Activated CD4-positive, alpha-beta T cell treated with anti-CD3 and anti-CD28 coated beads, Interleukin-2, amount 10 ng/mL, durations not matched to agents 7 days and 5 days (primary cell): Measurements from ENCODE around the gene SUCLG1. TPM values are rescaled to one million over a fixed set of nuclear protein-coding genes. Genes with fewer than 3 reads are reported as not detected.
"Not testable (repeated sequence)": the region's sequence is repeated elsewhere in the genome, so short reads cannot be mapped to it uniquely, and the experiment has no call there.

Experiments used
- CTCF ChIA-PET: fragments of 350-600 bp; sonication (Branson Sonifier 250); formaldehyde crosslinking; loops from one replicate; lab custom pipeline; 2021; ENCODE audit warnings: antibody characterized with exemption; lab: Charles Lee
- POLR2A ChIA-PET: fragments of 350-600 bp; sonication (Branson Sonifier 250); formaldehyde crosslinking; loops from one replicate; lab custom pipeline; 2021; ENCODE audit warnings: antibody characterized with exemption; lab: Charles Lee
- DNase-seq: peaks from one replicate; pipeline ENCODE4 v3.0.0-alpha.2; 2020
- H3K27ac Mint-ChIP-seq: one replicate; pipeline ENCODE4 v1.8.0; 2021; ENCODE audit warnings: mild to moderate bottlenecking, moderate library complexity, mixed read lengths
- H3K27me3 Mint-ChIP-seq: one replicate; pipeline ENCODE4 v1.8.0; 2021; ENCODE audit warnings: mixed read lengths
- H3K36me3 Mint-ChIP-seq: one replicate; pipeline ENCODE4 v1.8.0; 2021; ENCODE audit warnings: low read depth, mixed read lengths
- H3K4me1 Mint-ChIP-seq: one replicate; pipeline ENCODE4 v1.8.0; 2021; ENCODE audit warnings: mixed read lengths
- H3K4me3 Mint-ChIP-seq: one replicate; pipeline ENCODE4 v1.8.0; 2021; ENCODE audit warnings: mild to moderate bottlenecking, moderate library complexity, mixed read lengths
- H3K9me3 Mint-ChIP-seq: one replicate; pipeline ENCODE4 v1.8.0; 2021; ENCODE audit warnings: mixed read lengths
- total RNA-seq, 2 experiments: library from RNA; stranded (reverse); gene quantifications; one replicate each; pipeline ENCODE4 v1.2.3, GENCODE V29; 2021

SUCLG1 gene
- total RNA-seq, 2 experiments from 2014 or later = 73.4 to 79.7 TPM

DNA sequence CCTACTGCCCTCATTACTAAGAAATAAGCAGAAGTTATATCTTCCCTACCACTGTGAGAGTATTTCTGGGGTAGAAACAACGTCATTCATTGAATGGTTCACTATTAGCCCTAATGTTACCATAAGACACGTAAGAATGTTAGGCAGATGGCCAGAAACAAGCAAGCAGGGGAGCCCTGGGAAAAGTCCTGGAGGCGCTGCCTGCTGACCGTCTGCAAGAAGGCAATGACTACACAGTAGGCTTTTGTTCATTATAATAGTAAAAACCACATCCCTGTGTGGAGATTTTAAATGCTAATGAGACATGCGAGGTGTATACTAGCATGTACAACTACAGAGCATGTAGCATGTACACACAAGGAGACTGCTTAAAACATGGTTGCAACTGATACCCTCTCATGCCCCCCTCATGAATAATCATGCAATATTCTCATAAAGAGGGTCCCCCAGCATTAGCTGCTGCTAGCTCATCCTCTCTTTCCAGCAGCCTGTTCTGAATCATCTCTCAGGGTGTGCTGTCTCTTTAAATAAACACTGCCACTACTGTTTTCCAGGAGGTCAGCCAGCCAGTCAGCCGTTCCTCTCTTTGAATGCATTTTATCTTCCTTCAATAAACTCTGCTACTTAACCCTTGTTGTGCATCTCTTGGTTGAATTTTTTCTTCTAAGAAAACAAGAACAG, 23.6 kb downstream of the SUCLG1 start:
- CTCF ChIA-PET = no interaction called here
- H3K27ac Mint-ChIP-seq = no peak overlapping the region
- no peaks in the 10 kb centered on the region for H3K27me3 Mint-ChIP-seq
- no peak overlapping the region for H3K4me3 Mint-ChIP-seq
- POLR2A ChIA-PET = no interaction called here
- peaks cover 59% of the 10 kb centered on the region for H3K36me3 Mint-ChIP-seq
- H3K9me3 Mint-ChIP-seq = no peaks in the 10 kb centered on the region
- no peak for DNase-seq
- peaks cover 5% of the 10 kb centered on the region for H3K4me1 Mint-ChIP-seq

DNA sequence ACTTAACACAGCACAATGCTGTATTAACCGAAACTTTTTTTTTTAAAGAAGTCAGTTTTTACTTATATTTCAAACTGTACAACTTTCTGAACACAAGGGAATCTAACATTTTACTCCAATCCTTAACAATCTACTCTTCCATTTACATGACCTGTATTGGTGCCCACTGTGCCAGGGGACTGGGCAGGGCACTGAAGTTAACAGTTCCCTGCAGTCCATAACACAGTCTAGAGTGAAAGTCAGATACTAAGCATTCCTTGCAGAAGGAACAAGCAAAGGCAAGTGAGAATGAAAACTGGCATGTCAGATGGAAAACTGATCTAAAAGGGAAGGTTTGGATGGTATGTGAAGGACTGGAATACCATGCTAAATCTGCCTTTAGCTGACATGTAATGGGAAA, 29.8 kb downstream of the SUCLG1 start:
- no peak overlapping the region for H3K27ac Mint-ChIP-seq
- H3K4me1 Mint-ChIP-seq = no peaks in the 10 kb centered on the region
- no peak overlapping the region for H3K4me3 Mint-ChIP-seq
- no peaks in the 10 kb centered on the region for H3K27me3 Mint-ChIP-seq
- ChIA-PET POLR2A (no interaction called here), CTCF (no interaction called here)
- H3K9me3 Mint-ChIP-seq = no peaks in the 10 kb centered on the region
- DNase-seq = no peak
- H3K36me3 Mint-ChIP-seq = peaks cover 37% of the 10 kb centered on the region

DNA sequence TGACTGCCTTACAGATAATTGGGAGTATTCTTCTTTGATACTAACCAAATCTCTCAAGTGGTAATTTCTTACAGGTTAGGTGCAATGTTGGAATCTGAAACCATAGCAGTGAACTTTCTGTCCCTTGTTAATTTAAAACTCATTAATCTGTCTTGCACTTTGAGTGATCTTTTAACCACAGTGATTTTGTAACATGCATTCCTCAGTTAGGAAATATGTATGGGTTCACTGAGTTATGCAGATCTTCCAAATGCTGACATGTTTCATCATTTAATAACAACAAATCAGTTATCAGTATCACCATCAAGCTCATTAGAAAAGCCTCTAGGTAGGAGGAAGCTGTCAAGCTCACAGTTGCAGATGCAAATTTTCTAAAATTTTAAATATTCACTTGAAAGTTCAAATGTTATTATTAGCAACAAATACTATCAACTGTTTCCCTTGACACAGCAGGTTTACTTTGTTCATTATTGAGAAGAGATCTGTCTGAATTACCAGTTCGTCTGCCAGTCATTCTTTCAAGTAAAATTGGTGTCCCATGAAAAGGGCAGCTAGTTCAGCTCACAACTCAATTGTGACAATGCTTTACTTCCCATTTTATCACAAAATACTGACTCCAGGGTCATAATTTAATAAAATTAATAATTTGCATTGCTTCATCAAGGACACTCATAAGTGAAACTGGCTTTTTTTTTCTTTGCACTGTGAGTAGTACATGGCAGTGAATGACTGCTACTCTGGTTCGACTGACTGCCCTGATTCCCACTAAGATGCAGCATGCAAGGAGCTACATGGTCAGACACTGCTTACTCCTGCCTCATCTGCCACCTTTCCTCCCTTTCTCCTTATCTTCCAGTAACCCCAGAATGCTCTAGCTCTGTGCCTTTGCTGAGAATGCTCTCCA, 31.6 kb downstream of the SUCLG1 start:
- DNase-seq = no peak
- Mint-ChIP-seq H3K27ac (no peak overlapping the region), H3K27me3 (no peaks in the 10 kb centered on the region), H3K4me3 (no peak overlapping the region), H3K4me1 (no peaks in the 10 kb centered on the region), H3K36me3 (peaks cover 42% of the 10 kb centered on the region), H3K9me3 (no peaks in the 10 kb centered on the region)
- CTCF ChIA-PET = interaction anchor here (0.6 kb wide), 1 partner anchor 12 kb away, joined by 3 read pairs; no protein-coding TSS in a partner anchor
- POLR2A ChIA-PET = no interaction called here

DNA sequence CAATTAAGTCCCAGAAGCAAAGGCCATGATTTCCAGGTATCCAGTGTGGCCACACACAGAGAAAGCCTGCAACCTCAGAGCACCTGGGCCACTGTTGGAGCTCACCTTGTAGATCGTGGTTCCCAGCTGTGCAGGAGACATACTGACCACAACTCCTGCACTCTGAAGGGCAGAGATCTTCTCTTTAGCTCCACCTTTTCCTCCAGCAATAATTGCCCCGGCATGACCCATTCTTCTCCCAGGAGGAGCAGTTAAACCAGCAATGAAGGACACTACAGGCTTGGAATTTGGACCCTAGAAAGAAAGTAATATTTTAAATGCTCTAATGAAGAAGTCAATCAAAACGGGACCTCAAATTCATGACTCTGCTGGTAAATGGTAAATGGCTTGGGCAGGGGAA, 33.8 kb downstream of the SUCLG1 start:
- Mint-ChIP-seq H3K4me3 (no peak overlapping the region), H3K9me3 (no peaks in the 10 kb centered on the region), H3K27ac (no peak overlapping the region), H3K4me1 (no peaks in the 10 kb centered on the region), H3K27me3 (no peaks in the 10 kb centered on the region), H3K36me3 (peaks cover 30% of the 10 kb centered on the region)
- DNase-seq = no peak
- POLR2A ChIA-PET = no interaction called here
- CTCF ChIA-PET = no interaction called here

DNA sequence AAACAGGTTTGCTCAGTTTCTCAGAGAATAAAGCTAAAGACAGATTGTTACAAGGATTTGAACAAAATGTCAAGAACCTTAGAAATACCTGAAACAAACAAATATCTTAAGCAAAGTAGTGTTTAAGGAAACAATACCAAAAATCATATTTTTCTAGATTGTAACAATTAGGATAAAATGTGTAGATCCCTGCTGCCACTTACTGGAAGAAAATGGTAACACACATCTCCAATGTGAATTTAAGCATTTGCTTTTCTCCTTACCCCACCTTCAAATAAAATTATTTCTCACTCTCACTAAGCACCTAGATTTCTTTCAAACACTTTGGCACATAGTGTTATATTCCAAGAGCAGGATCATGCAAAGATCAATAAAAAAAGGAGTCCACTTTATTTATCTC, 34.9 kb downstream of the SUCLG1 start:
- no peaks in the 10 kb centered on the region for H3K27me3 Mint-ChIP-seq
- no peak overlapping the region for H3K27ac Mint-ChIP-seq
- H3K9me3 Mint-ChIP-seq = no peaks in the 10 kb centered on the region
- ChIA-PET CTCF (no interaction called here), POLR2A (no interaction called here)
- DNase-seq = no peak
- H3K4me1 Mint-ChIP-seq = no peaks in the 10 kb centered on the region
- no peak overlapping the region for H3K4me3 Mint-ChIP-seq
- peaks cover 20% of the 10 kb centered on the region for H3K36me3 Mint-ChIP-seq

DNA sequence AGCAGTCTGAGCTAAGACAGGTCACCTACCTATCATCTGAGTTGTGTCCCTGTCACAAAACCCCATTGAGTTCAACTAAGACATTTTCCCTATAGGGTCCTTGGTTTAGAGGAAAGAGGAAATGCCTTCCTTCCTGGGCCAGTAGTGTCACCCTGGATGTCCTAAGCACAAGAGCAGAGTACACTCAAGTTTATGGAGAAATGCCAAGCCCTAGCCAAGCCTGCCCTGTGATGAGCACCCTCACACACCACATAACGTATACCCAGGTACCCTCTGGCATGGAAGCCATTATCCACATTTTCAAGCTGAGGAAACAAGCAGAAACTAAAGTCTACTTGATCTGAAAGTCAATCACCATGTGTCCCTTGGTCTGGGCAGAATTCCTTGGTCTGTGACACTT, 37.3 kb downstream of the SUCLG1 start:
- CTCF ChIA-PET = no interaction called here
- no peak overlapping the region for H3K27ac Mint-ChIP-seq
- H3K27me3 Mint-ChIP-seq = no peaks in the 10 kb centered on the region
- peaks cover 13% of the 10 kb centered on the region for H3K36me3 Mint-ChIP-seq
- no peak for DNase-seq
- H3K4me3 Mint-ChIP-seq = no peak overlapping the region
- peaks cover 8% of the 10 kb centered on the region for H3K4me1 Mint-ChIP-seq
- H3K9me3 Mint-ChIP-seq = no peaks in the 10 kb centered on the region
- POLR2A ChIA-PET = no interaction called here

DNA sequence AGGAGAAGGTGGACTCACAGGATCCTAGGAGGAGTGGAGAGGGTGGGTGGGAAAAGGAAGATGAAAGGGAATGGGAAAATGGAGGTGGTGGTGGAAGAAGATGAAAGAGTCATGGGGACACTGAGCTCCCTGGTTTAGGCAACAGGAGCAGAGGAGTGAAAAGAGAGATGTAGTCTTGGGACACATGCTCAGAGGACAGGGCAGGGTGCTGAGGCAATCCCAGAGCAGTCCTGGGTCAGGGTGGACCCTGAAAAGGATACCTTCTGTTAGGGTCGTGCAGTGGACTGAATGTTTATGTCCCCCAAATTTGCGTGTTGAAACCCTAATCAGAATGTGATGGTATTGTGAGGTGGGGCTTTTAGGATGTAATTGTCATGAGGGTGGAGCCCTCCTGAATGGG, 37.9 kb downstream of the SUCLG1 start:
- peaks cover 13% of the 10 kb centered on the region for H3K36me3 Mint-ChIP-seq
- H3K4me3 Mint-ChIP-seq = no peak overlapping the region
- CTCF ChIA-PET = interaction anchor here (0.6 kb wide), 1 partner anchor 84 kb away, joined by 3 read pairs; no protein-coding TSS in a partner anchor
- H3K27ac Mint-ChIP-seq = no peak overlapping the region
- no peaks in the 10 kb centered on the region for H3K9me3 Mint-ChIP-seq
- no peaks in the 10 kb centered on the region for H3K27me3 Mint-ChIP-seq
- peaks cover 8% of the 10 kb centered on the region for H3K4me1 Mint-ChIP-seq
- POLR2A ChIA-PET = no interaction called here
- DNase-seq = no peak

DNA sequence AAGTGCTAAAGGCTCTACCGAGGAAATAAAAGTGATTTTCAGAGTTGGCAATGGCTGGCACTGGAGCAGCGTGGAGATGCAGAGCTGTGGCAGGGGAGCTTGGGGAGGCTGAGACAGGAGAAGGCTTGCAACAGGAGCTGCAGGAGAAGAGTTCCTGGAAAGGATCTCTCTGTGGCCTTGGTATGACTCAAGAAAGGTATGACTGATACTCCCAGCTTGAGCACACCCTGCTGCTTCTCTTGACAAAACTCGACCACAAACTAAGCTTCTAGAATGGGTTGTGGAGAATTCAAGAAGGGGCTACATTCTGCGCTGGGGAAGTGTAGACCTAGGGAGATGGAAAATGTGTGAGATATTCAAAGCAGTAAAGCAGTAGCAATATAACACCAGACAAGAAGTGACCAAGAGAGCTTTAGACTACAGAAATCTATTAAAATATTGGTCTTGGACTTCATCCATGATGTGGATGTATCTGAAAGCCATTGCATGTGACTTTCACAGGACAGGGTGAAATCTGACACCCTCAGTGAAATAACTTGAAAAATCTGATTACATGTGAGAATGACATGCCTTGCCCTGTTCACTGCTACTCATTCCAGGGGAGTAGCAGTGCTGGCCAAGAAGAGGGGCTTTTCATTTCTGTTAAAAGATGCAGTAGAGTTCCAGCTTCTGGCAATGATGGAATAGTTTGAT, 41.5 kb downstream of the SUCLG1 start:
- Mint-ChIP-seq H3K4me3 (no peak overlapping the region), H3K9me3 (no peaks in the 10 kb centered on the region), H3K27ac (peak overlapping the region; percentile 39), H3K27me3 (no peaks in the 10 kb centered on the region), H3K4me1 (peaks cover 8% of the 10 kb centered on the region), H3K36me3 (no peaks in the 10 kb centered on the region)
- DNase-seq = no peak
- ChIA-PET POLR2A (no interaction called here), CTCF (no interaction called here)

DNA sequence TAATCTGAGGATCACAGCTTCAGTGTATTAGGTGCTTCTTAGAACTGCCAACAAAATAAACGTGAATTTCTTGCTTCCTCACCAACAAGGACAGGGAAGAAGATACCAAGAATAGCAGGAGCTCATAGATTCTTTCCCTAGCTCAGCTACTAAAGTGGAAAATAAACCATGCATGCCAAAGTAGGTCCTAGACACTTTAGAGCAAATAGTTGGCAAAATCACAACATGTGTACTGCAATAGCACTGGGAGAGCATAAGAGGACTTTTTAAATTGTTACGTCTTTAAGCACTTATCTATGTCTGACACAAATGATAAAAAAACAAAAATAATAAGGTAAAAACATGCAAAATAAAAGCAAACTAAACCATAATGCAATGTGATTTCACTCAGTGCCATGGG, 49.5 kb downstream of the SUCLG1 start:
- Mint-ChIP-seq H3K27me3 (peaks cover 8% of the 10 kb centered on the region), H3K36me3 (no peaks in the 10 kb centered on the region), H3K27ac (no peak overlapping the region), H3K4me3 (no peak overlapping the region), H3K4me1 (no peaks in the 10 kb centered on the region), H3K9me3 (no peaks in the 10 kb centered on the region)
- DNase-seq = no peak
- ChIA-PET POLR2A (no interaction called here), CTCF (interaction anchor here (0.7 kb wide), 1 partner anchor 32 kb away, joined by 3 read pairs; no protein-coding TSS in a partner anchor)

DNA sequence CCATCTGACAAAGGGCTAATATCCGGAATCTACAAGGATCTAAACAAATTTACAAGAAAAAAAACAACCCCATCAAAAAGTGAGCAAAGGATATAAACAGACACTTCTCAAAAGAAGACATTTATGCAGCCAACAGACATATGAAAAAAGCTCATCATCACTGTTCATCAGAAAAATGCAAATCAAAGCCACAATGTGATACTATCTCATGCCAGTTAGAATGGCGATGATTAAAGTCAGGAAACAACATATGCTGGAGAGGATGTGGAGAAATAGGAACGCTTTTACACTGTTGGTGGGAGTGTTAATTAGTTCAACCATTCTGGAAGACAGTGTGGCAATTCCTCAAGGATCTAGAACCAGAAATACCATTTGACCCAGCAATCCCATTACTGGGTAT, 57.0 kb downstream of the SUCLG1 start:
- H3K9me3 Mint-ChIP-seq, H3K4me3 Mint-ChIP-seq, CTCF ChIA-PET, DNase-seq, POLR2A ChIA-PET, H3K4me1 Mint-ChIP-seq, H3K36me3 Mint-ChIP-seq, H3K27ac Mint-ChIP-seq: not testable (repeated sequence)
- H3K27me3 Mint-ChIP-seq = peaks cover 18% of the 10 kb centered on the region

DNA sequence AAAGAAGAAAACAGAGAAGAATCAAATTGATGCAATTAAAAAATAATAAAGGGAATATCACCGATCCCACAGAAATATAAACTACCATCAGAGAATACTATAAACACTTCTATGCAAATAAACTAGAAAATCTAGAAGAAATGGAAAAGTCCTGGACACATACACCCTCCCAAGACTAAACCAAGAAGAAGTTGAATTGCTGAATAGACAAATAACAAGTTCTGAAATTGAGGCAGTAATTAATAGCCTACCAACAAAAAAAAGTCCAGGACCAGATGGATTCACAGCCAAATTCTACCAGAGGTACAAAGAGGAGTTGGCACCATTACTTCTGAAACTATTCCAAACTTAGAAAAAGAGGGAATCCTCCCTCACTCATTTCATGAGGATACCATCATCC, 59.2 kb downstream of the SUCLG1 start:
- H3K27me3 Mint-ChIP-seq = peaks cover 14% of the 10 kb centered on the region
- CTCF ChIA-PET, H3K36me3 Mint-ChIP-seq, H3K27ac Mint-ChIP-seq, H3K4me1 Mint-ChIP-seq, H3K4me3 Mint-ChIP-seq, POLR2A ChIA-PET, H3K9me3 Mint-ChIP-seq, DNase-seq: not testable (repeated sequence)

DNA sequence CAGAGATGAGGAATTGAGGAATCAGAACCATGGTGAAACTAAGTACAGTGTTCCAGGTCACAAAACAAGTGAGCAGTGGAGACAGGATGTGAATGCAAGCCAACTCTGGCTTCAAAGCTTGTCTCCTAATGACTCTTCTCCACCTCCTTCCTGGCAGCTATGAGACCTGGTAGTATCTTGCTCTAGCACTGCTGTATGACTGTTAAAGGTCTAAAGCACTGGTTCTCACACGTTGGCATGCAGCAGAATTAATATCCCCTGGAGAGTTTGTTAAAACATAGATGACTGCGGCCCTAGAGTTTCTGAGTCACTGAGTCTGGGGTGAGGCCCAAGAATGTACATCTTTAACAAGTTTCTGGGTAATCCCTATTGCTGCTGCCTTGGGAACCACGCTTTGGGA, 63.3 kb downstream of the SUCLG1 start:
- ChIA-PET CTCF (no interaction called here), POLR2A (no interaction called here)
- H3K4me3 Mint-ChIP-seq = no peak overlapping the region
- H3K36me3 Mint-ChIP-seq = no peaks in the 10 kb centered on the region
- no peak overlapping the region for H3K27ac Mint-ChIP-seq
- H3K27me3 Mint-ChIP-seq = no peaks in the 10 kb centered on the region
- no peaks in the 10 kb centered on the region for H3K4me1 Mint-ChIP-seq
- H3K9me3 Mint-ChIP-seq = no peaks in the 10 kb centered on the region
- no peak for DNase-seq

DNA sequence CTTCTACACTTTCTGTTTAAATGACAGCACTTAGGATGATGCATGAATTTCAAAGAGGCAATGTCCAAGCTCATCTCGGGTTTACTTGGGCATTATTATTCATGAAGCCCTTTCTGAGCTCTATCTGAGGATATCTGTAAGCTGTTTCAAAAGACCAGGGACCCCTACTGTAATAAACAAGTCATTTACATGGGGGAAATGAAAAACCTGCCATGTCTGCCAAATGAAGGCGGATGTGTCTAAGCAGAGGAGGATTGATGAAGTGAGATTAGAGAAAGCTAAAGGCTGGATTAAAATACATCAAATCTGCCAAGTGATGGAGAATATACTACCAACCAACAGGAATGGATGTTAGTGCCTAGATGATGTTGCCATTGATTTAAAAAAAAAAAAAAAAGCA, 64.5 kb downstream of the SUCLG1 start:
- H3K36me3 Mint-ChIP-seq = no peaks in the 10 kb centered on the region
- no peak overlapping the region for H3K27ac Mint-ChIP-seq
- no peaks in the 10 kb centered on the region for H3K27me3 Mint-ChIP-seq
- no peaks in the 10 kb centered on the region for H3K4me1 Mint-ChIP-seq
- CTCF ChIA-PET = no interaction called here
- H3K4me3 Mint-ChIP-seq = no peak overlapping the region
- POLR2A ChIA-PET = no interaction called here
- no peaks in the 10 kb centered on the region for H3K9me3 Mint-ChIP-seq
- DNase-seq = no peak
